ENCODE measurements around the gene GPM6B.

GPM6B gene

DNA sequence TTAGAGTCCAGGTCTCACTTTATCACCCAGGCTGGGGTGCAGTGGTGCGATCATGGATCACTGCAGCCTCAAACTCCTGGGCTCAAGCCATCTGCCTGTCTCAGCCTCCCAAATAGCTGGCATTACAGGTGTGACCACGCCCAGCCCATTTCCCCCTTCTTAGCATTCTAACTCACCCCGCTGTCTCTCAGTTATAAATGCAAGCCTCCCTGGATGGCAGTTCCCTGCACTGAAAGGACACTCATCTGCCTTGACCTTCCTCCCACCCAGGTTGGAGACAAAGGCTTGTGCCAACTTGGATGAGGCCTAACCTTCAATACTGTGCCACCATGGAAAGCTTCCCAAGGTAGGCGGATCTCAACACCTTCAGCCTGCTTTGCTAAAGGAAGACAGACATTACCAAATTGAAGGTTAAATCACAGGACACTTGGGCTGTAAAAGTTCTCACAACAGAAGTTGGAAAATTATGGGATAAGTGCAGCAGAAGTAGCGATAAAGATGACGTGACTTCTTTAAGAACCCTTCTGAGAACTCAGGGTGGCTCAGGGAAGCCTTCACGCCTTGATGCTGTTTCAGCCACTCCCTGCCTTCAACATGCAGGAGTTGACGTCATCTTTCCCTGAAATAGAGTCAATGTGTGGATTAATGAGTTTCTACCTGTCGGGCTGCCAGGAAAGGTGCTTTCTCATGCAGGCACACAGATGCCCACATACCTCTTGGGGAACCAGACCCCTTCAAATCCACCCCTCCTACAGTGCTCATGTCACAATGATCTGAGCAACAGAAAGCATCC is 10.6 kb upstream of the GPM6B start:
- Histone ChIP-seq H3K9me3 (replicated peaks in 1 of 11) (peaks cover 0 to 6% (median 0%) of the 10 kb centered on the region in 11 experiments; a peak in 3 of 22 replicates), H3K27me3 (peaks cover 98 to 100% (median 100%) of the 10 kb centered on the region in 11 experiments), H3K27ac (no peak overlapping the region), H3K4me1 (peaks cover 0 to 7% (median 0%) of the 10 kb centered on the region in 10 experiments; a peak in 1 of 20 replicates), H4K20me1 (peaks cover 0 to 6% (median 0%) of the 10 kb centered on the region in 11 experiments; a peak in 2 of 22 replicates), H3K9ac (no peak overlapping the region), H3K36me3 (no peaks in the 10 kb centered on the region), H3K4me2 (no peak overlapping the region), H3K4me3 (no peak overlapping the region)
- TF ChIP-seq Cebpa-rat (IDR thresholded peaks at IDR 0.05): no peak

DNA sequence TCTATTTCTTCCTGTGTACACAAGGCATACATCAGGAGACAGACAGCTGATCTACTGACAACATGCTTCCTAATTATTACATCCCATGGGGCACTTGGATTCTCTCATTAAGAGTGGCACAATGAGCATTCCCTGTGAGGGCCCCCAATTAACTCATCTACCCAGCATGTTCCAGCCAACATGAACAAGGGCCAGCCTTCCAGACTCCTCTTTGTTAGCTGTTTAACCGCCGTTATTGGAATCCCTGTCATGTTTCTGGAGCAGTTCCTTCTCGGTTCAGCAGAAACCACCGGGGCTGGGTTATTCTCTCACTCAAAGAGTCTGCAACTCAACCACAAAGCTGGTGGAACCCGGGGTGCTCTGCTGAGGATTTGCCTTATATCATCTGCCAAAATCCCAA is 9.9 kb upstream of the GPM6B start:
- Histone ChIP-seq H3K27me3 (peaks cover 99 to 100% (median 100%) of the 10 kb centered on the region in 11 experiments), H3K9ac (no peak overlapping the region), H3K27ac (no peak overlapping the region), H3K36me3 (no peaks in the 10 kb centered on the region), H3K9me3 (replicated peaks in 1 of 11) (peaks cover 0 to 6% (median 0%) of the 10 kb centered on the region in 11 experiments; a peak in 3 of 22 replicates), H3K4me1 (peaks cover 0 to 7% (median 0%) of the 10 kb centered on the region in 10 experiments; a peak in 1 of 20 replicates), H3K4me2 (no peak overlapping the region), H4K20me1 (peaks cover 0 to 6% (median 0%) of the 10 kb centered on the region in 11 experiments; a peak in 2 of 22 replicates), H3K4me3 (no peak overlapping the region)
- TF ChIP-seq Cebpa-rat (IDR thresholded peaks at IDR 0.05): no peak

DNA sequence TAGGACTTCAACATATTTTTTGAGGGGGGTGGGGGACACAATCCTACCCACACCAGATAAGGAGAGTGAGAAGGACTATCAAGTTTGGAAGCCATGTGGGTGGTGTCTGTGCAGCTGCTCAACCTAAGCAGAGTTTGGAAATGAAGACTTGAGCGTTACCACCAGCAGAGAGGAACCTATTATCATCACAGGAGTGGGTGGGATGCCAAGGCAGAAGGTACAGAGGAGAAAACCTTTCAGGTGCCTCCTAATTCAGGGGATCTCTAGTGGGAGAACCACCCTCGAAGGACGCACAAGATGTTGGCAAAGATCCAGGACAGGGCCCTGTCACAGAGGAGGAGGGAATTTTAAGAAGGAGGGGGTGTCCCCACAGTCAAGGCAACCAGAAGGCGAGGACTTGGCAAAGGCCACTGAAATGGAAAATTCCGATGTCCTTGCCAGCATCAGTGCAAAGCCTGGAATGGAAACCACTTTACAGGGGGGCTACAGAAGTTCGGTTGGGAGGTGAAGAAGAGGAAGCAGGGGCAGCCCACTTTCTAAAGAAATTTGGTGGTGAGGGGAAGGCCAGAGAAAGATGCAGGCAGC is 8.4 kb upstream of the GPM6B start:
- Histone ChIP-seq H3K4me3 (no peak overlapping the region), H3K4me2 (no peak overlapping the region), H3K27ac (no peak overlapping the region), H3K9ac (no peak overlapping the region), H4K20me1 (peaks cover 0 to 6% (median 0%) of the 10 kb centered on the region in 11 experiments; a peak in 2 of 22 replicates), H3K4me1 (peaks cover 0 to 7% (median 0%) of the 10 kb centered on the region in 10 experiments; a peak in 1 of 20 replicates), H3K36me3 (no peaks in the 10 kb centered on the region), H3K27me3 (peaks cover 99 to 100% (median 100%) of the 10 kb centered on the region in 11 experiments), H3K9me3 (replicated peaks in 1 of 11) (peaks cover 0 to 6% (median 0%) of the 10 kb centered on the region in 11 experiments; a peak in 2 of 22 replicates)
- TF ChIP-seq Cebpa-rat (IDR thresholded peaks at IDR 0.05): no peak

DNA sequence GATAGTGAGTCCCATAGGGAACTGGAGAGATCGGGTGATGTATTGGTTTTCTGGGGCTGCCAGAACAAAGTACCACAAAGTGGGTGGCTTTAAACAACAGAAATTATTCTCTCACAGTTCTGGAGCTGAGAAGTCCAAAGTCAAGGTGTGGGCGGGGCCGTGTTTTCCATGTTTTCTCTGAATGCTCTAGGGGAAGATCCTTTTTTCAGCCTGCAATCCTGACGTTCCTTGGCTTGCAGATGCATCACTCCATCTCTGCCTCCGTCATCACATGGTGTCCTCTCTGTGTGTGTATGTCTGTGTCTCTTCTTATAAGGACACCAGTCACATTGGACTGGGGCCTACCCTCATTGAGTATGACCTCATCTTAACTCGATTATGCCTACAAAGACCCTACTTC is 7.9 kb upstream of the GPM6B start:
- Histone ChIP-seq H3K27ac (no peak overlapping the region), H3K4me3 (no peak overlapping the region), H3K4me2 (no peak overlapping the region), H3K27me3 (peaks cover 99 to 100% (median 100%) of the 10 kb centered on the region in 11 experiments), H3K36me3 (no peaks in the 10 kb centered on the region), H3K9ac (no peak overlapping the region), H3K9me3 (replicated peaks in 1 of 11) (peaks cover 0 to 9% (median 0%) of the 10 kb centered on the region in 11 experiments; a peak in 2 of 22 replicates), H4K20me1 (peaks cover 0 to 6% (median 0%) of the 10 kb centered on the region in 11 experiments; a peak in 2 of 22 replicates), H3K4me1 (peaks cover 0 to 7% (median 0%) of the 10 kb centered on the region in 10 experiments; a peak in 1 of 20 replicates)
- no peak for TF ChIP-seq Cebpa-rat (IDR thresholded peaks at IDR 0.05)

DNA sequence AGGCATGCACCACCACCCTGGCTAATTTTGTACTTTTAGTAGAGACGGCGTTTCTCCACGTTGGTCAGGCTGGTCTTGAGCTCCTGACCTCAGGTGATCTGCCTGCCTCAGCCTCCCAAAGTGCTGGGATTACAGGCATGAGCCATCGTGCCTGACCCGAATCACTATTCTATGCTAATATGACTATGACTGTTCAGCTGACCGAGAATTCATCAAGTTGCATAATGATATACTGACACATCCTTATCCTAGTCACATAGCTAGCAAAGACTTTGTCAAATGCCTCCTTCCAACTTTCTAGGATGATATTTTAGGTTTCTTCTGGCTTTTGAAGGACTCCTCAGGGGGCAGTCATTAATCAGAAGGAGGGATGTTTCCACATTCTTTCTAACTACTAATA is 4.8 kb upstream of the GPM6B start:
- Histone ChIP-seq H3K9me3 (replicated peaks in 1 of 11) (0 out of 22 replicates have a peak, but pooled peaks cover 0 to 10% (median 0%) of the 10 kb centered on the region in 11 experiments), H3K4me1 (no peaks in the 10 kb centered on the region), H3K27me3 (peaks cover 99 to 100% (median 100%) of the 10 kb centered on the region in 11 experiments), H4K20me1 (peaks cover 0 to 6% (median 0%) of the 10 kb centered on the region in 11 experiments; a peak in 2 of 22 replicates), H3K36me3 (no peaks in the 10 kb centered on the region), H3K27ac (no peak overlapping the region), H3K9ac (no peak overlapping the region), H3K4me3 (no peak overlapping the region), H3K4me2 (no peak overlapping the region)
- no peak for TF ChIP-seq Cebpa-rat (IDR thresholded peaks at IDR 0.05)

DNA sequence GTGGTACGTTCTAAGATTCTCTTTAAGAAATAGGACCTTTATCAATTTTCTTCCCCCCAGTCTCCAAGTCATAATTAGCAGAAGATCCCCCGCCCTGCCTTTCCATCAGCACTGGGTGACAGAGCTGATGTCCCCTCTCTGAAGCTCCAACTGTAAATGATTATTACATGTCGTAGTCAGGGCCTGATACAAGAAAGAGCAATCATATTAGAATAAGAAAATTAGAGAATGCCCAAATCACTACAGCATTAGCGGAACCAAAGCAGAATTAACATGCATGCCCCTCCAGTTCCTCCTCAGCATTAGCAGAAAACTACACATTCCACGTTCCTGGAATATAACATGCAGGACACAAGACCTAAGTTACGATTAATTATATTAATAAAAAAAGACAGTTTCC is 717 bp downstream of the GPM6B start:
- H3K4me1 ChIP-seq: no peaks in the 10 kb centered on the region
- TF ChIP-seq Cebpa-rat (IDR thresholded peaks at IDR 0.05): no peak
- no peak overlapping the region for H3K4me3 ChIP-seq
- peaks cover 98 to 100% (median 100%) of the 10 kb centered on the region in 11 experiments for H3K27me3 ChIP-seq
- H3K36me3 ChIP-seq: no peaks in the 10 kb centered on the region
- H3K4me2 ChIP-seq: no peak overlapping the region
- no peaks in the 10 kb centered on the region; a peak in 2 of 22 replicates for H4K20me1 ChIP-seq
- H3K9ac ChIP-seq: no peak overlapping the region
- H3K9me3 ChIP-seq (replicated peaks in 1 of 11): 0 out of 22 replicates have a peak, but pooled peaks cover 0 to 5% (median 0%) of the 10 kb centered on the region in 11 experiments
- H3K27ac ChIP-seq: no peak overlapping the region

DNA sequence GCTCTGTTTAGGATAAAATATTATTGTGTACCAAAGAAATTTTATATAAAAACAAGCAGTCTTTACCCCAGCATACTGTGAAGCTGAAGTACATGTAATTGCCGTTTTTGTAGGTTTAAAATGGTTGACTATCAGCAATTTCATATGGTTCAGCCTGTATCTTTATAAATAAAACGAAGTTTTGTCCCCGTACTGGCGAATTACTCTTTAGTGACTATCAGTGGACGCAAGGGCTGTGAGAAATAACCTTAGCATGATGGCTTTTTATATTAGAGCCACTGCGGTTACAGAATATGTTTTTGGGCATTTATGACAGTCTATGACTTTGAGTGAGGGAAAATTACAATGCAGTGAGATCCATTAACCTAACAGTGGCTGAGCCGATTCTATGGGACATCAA is 1.2 kb downstream of the GPM6B start:
- peaks cover 98 to 100% (median 100%) of the 10 kb centered on the region in 11 experiments for H3K27me3 ChIP-seq
- H3K9ac ChIP-seq: no peak overlapping the region
- H3K4me3 ChIP-seq: no peak overlapping the region
- no peaks in the 10 kb centered on the region for H3K36me3 ChIP-seq
- 0 out of 22 replicates have a peak, but pooled peaks cover 0 to 5% (median 0%) of the 10 kb centered on the region in 11 experiments for H3K9me3 ChIP-seq (replicated peaks in 1 of 11)
- H3K4me2 ChIP-seq: no peak overlapping the region
- TF ChIP-seq Cebpa-rat (IDR thresholded peaks at IDR 0.05): no peak
- no peak overlapping the region for H3K27ac ChIP-seq
- no peaks in the 10 kb centered on the region; a peak in 2 of 22 replicates for H4K20me1 ChIP-seq
- H3K4me1 ChIP-seq: no peaks in the 10 kb centered on the region

DNA sequence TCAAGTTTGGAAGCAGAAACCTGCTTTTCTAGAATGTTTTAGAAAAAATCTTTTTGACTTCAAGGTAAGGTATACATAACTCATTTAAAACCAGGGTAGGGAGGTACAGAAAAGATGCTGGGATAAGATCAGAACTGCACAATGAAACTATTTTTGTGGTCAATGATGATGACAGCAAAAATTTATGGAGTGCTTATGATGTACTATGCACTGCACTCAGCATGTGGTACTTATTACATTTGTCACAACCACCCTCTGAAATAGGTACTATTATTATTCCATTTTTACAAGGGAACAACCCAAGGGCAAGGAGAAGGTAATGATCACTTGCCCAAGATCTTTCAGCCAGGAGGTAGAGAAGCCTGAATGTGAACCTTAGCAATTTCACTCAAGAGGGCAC is 8.0 kb downstream of the GPM6B start:
- H3K4me1 ChIP-seq: peaks cover 0 to 10% (median 5%) of the 10 kb centered on the region in 10 experiments; a peak in 6 of 20 replicates

DNA sequence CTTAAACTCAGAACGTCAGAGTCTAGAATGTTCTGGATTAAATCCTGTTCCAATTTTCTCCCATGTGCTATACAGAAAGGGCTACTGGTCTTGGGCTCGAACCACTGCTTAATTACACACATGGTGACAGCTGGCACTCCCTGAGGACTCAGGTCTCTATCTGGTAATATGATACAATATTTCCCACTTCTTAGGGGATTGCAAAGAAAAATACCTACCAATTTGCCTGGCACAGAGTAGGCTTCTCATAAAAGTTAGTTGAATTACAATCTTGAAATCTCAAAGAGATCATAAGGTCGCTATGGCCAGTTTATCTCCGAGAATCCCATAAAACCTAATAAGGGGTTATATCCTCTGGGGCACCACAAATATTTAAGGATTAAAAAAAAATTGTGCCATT is 8.6 kb downstream of the GPM6B start:
- H3K27me3 ChIP-seq: peaks cover 96 to 100% (median 99%) of the 10 kb centered on the region in 11 experiments
- H3K9ac ChIP-seq: no peak overlapping the region
- H3K4me2 ChIP-seq: peak overlapping the region in 4 of 11 experiments; percentile 5 to 28 (median 22); a peak in 4 of 22 replicates
- H3K4me1 ChIP-seq: peaks cover 0 to 10% (median 5%) of the 10 kb centered on the region in 10 experiments; a peak in 6 of 20 replicates
- peaks cover 0 to 3% (median 0%) of the 10 kb centered on the region in 11 experiments; a peak in 2 of 22 replicates for H4K20me1 ChIP-seq
- no peak for TF ChIP-seq Cebpa-rat (IDR thresholded peaks at IDR 0.05)
- no peaks in the 10 kb centered on the region; a peak in 1 of 22 replicates for H3K9me3 ChIP-seq (replicated peaks in 1 of 11)
- H3K4me3 ChIP-seq: no peak overlapping the region
- H3K36me3 ChIP-seq: no peaks in the 10 kb centered on the region
- H3K27ac ChIP-seq: no peak overlapping the region

More for the DNA sequence above, 8.0 kb downstream of the GPM6B start:
- Histone ChIP-seq H3K27ac (no peak overlapping the region), H3K9me3 (replicated peaks in 1 of 11) (no peaks in the 10 kb centered on the region; a peak in 1 of 22 replicates), H3K27me3 (peaks cover 96 to 100% (median 99%) of the 10 kb centered on the region in 11 experiments), H3K36me3 (no peaks in the 10 kb centered on the region), H4K20me1 (no peaks in the 10 kb centered on the region; a peak in 1 of 22 replicates), H3K4me2 (0 out of 22 replicates have a peak overlapping the region, but pooled peaks of 1 of the 11 experiments have one; percentile 21), H3K4me3 (no peak overlapping the region), H3K9ac (no peak overlapping the region)
- no peak for TF ChIP-seq Cebpa-rat (IDR thresholded peaks at IDR 0.05)
